ENCODE data around the gene KCNQ1. TPM values are rescaled to one million over a fixed set of nuclear protein-coding genes. Genes with fewer than 3 reads are reported as not detected.

Gene KCNQ1
- total RNA-seq, 4 donors from 2014 or later, result 5.6 to 46.8 (median 24.6) TPM

DNA sequence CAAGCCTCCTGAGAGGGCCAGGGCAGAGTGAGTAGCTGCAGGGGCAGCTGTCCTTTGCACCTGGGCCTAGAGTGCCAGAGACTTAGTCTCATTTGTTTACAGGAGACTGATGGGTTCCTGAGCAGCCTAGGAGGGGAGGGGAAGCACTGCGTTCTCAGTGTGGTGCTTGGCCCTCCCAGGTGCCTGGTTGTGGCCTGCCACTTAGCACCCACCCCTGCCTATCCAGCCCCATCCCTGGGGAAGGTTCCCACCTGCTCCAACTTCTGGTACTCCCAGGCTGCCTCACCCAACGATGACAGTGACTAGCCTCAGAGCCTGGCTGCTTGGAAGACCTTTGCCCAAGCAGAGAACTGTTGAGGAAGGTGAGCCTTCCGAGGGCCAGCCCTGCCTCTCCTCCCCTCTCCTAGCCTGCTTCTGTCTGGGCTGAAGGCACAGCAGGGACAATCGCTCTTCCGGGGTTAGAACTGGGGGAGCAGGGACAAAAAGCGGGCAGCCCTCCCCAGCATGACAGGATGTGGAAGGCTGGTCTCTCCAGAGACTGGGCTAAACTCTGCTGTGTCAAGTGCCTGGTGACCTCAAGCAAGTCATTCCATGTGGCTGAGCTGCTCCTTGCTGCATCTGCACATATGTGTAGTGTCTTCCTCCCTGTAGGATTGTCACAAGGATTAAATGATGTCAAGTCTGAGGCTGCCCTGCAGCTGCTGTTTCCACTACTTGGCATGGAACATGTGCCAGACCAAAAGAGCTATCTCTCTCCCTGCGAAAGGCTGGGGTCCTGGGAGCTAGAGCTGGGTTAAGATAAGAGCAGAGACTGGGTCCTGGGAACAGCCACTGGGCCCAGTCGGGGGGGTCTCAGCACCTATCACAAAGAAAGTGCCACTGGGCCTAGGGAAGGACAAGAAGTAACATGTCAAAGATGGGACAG lies 245.1 kb downstream of the KCNQ1 start:
- intact Hi-C loops (cut with DNase I; ENCODE audit: low total_unique reads), result no loop called here
- 71 to 92% methylated on average over 2 to 8 of the region's 8 CpGs for WGBS, 2 donors (ENCODE audit: low coverage in 1 of 2)
- H3K27ac ChIP-seq, result no peak overlapping the region
- TF ChIP-seq POLR2A (IDR thresholded peaks at IDR 0.05), result no peak
- TF ChIP-seq POLR2AphosphoS5 (IDR thresholded peaks at IDR 0.05), result no peak
- TF ChIP-seq EP300 (IDR thresholded peaks at IDR 0.05; ENCODE audit: low read depth), result no peak
- TF ChIP-seq CTCF (IDR thresholded peaks at IDR 0.05), result no peak
- no peak for DNase-seq
- no peaks in the 10 kb centered on the region for H3K27me3 ChIP-seq
- H3K36me3 ChIP-seq, result no peaks in the 10 kb centered on the region
- H3K9me3 ChIP-seq, result no peaks in the 10 kb centered on the region
- in situ Hi-C loops (cut with MboI; ENCODE audit: low pct_ligation_motif_present in 1 of 4, low pct_unique_long_range_greater_than_20kb in 1 of 4, low sequenced_read_pairs in 3 of 4), result no loop called here
- no peak overlapping the region for H3K4me3 ChIP-seq
- peaks cover 0 to 2% (median 1%) of the 10 kb centered on the region in 4 donors for H3K4me1 ChIP-seq

DNA sequence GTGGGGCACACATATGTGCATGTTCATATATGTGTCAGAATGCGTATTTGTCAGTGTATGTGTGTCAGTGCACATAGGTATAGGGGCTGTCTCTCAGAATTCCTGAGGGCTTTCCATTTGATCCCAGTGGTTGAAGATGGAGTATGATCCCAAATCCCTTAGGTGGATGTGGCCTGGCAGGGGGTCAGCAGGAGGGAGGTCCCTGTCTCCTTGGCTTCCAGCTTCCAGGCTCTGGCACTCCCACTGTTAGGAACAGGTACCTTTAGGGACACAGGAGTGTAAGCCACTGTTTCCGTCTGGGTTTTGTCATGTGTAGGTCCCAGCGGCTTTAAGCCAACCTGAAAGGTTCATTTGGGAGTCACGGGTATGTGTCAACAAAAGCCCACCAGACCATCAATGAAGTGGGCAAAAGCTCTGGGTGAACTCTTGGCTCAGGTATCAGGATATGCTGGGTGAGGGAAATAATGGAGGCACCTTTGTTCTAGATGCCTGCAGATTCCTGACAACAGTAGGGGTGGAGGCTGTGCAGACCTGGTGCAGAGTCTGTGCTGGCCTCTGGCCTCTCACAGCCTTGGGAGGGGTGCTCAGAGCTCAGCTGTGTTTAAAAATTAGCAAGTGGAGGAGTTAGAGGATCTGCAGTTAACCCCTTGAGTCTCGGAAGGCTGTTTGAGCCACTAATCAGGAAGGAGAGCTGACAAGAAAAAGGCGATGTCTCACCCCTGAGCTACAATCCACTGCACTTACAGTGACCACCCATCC lies 246.0 kb downstream of the KCNQ1 start:
- Histone ChIP-seq H3K27me3 (no peaks in the 10 kb centered on the region), H3K4me1 (peaks cover 2 to 8% (median 6%) of the 10 kb centered on the region in 4 donors), H3K27ac (no peak overlapping the region), H3K9me3 (no peaks in the 10 kb centered on the region), H3K36me3 (no peaks in the 10 kb centered on the region), H3K4me3 (no peak overlapping the region)
- intact Hi-C loops (cut with DNase I; ENCODE audit: low total_unique reads), result no loop called here
- WGBS, 2 donors (ENCODE audit: low coverage in 1 of 2), result 82 to 92% methylated on average over 3 to 6 of the region's 6 CpGs
- DNase-seq, result no peak
- TF ChIP-seq EP300 (IDR thresholded peaks at IDR 0.05; ENCODE audit: low read depth) (no peak), POLR2A (IDR thresholded peaks at IDR 0.05) (no peak)
- in situ Hi-C loops (cut with MboI; ENCODE audit: low pct_ligation_motif_present in 1 of 4, low pct_unique_long_range_greater_than_20kb in 1 of 4, low sequenced_read_pairs in 3 of 4), result no loop called here

- WGBS, 2 donors (ENCODE audit: low coverage in 1 of 2), result 75 to 83% methylated on average over 3 of the region's 3 CpGs
- no peaks in the 10 kb centered on the region for H3K27me3 ChIP-seq
- intact Hi-C loops (cut with DNase I; ENCODE audit: low total_unique reads), result no loop called here
- in situ Hi-C loops (cut with MboI; ENCODE audit: low pct_ligation_motif_present in 1 of 4, low pct_unique_long_range_greater_than_20kb in 1 of 4, low sequenced_read_pairs in 3 of 4), result no loop called here
- TF ChIP-seq EP300 (IDR thresholded peaks at IDR 0.05; ENCODE audit: low read depth) (no peak), POLR2A (IDR thresholded peaks at IDR 0.05) (no peak), CTCF (IDR thresholded peaks at IDR 0.05) (no peak), POLR2AphosphoS5 (IDR thresholded peaks at IDR 0.05) (no peak)
- H3K4me1 ChIP-seq, result peaks cover 2 to 8% (median 7%) of the 10 kb centered on the region in 4 donors
- DNase-seq, result no peak
- no peaks in the 10 kb centered on the region for H3K36me3 ChIP-seq
- no peak overlapping the region for H3K27ac ChIP-seq
- no peak overlapping the region for H3K4me3 ChIP-seq
- no peaks in the 10 kb centered on the region for H3K9me3 ChIP-seq
These were observed 246.6 kb downstream of the KCNQ1 start for GRCh38 chr11:2691355-2691761.

GRCh38 chr11:2691991-2692875 lies 247.4 kb downstream of the KCNQ1 start:
- no peaks in the 10 kb centered on the region for H3K27me3 ChIP-seq
- no peak overlapping the region for H3K27ac ChIP-seq
- no peaks in the 10 kb centered on the region for H3K36me3 ChIP-seq
- H3K4me3 ChIP-seq, result no peak overlapping the region
- DNase-seq, result no peak
- H3K4me1 ChIP-seq, result peaks cover 2 to 8% (median 7%) of the 10 kb centered on the region in 4 donors
- no peaks in the 10 kb centered on the region for H3K9me3 ChIP-seq
- TF ChIP-seq CTCF (IDR thresholded peaks at IDR 0.05) (peak in 4 of 5 experiments; percentile 14 to 24 (median 16)), POLR2A (IDR thresholded peaks at IDR 0.05) (no peak)
- in situ Hi-C loops (cut with MboI; ENCODE audit: low pct_ligation_motif_present in 1 of 4, low pct_unique_long_range_greater_than_20kb in 1 of 4, low sequenced_read_pairs in 3 of 4), result no loop called here
- intact Hi-C loops (cut with DNase I; ENCODE audit: low total_unique reads), result no loop called here
- 90% methylated on average over 3 of the region's 3 CpGs; no CpG with 5 or more reads in 1 of the 2 donors for WGBS, 2 donors (ENCODE audit: low coverage in 1 of 2)
